HepG2 (cell line): ENCODE results near the gene MRPL50. TPM values are rescaled to one million over a fixed set of nuclear protein-coding genes. Genes with fewer than 3 reads are reported as not detected.

Experiments
- AKAP8 ChIP-seq: sonication (generic); formaldehyde crosslinking; IDR thresholded peaks from 2 replicates; pipeline ENCODE4 v1.5.1; 2020; ENCODE audit warnings: mild to moderate bottlenecking, missing genetic modification reagents
- CHD2 ChIP-seq: IDR thresholded peaks from 2 replicates; pipeline ENCODE4 v1.6.1; 2011; ENCODE audit warnings: low read depth, low read length, improper control_type of control experiment
- FOXK2 ChIP-seq: fragments of 450-650 bp; IDR thresholded peaks from 2 replicates; pipeline ENCODE4 v1.6.1; 2016
- HCFC1 ChIP-seq: fragments of 150-350 bp; IDR thresholded peaks from 2 replicates; pipeline ENCODE4 v1.6.1; 2014; ENCODE audit warnings: low read depth, low read length
- KDM5A ChIP-seq: fragments of 200-600 bp; sonication (generic); IDR thresholded peaks from 2 replicates; pipeline ENCODE4 v1.7.0; 2018; ENCODE audit warnings: antibody characterized with exemption, mild to moderate bottlenecking, low read length, borderline replicate concordance
- MIER3 ChIP-seq: IDR thresholded peaks from 2 replicates; pipeline ENCODE4 v1.6.1; 2016; ENCODE audit warnings: missing compliant biosample characterization, borderline replicate concordance
- RELA ChIP-seq: sonication (generic); formaldehyde crosslinking; IDR thresholded peaks from 2 replicates; pipeline ENCODE4 v1.4.0; 2020; ENCODE audit warnings: missing genetic modification reagents
- SIX4 ChIP-seq: sonication (generic); formaldehyde crosslinking; IDR thresholded peaks from 2 replicates; pipeline ENCODE4 v1.4.0; 2020; ENCODE audit warnings: missing genetic modification reagents
- SMYD3 ChIP-seq: sonication (generic); formaldehyde crosslinking; IDR thresholded peaks from 2 replicates; pipeline ENCODE4 v1.8.1; 2023; ENCODE audit warnings: mild to moderate bottlenecking, missing genetic modification reagents
- TBP ChIP-seq: sonication (generic); formaldehyde crosslinking; IDR thresholded peaks from 2 replicates; pipeline ENCODE4 v1.5.0; 2020; ENCODE audit warnings: missing genetic modification reagents
- TGIF2 ChIP-seq: IDR thresholded peaks from 2 replicates; pipeline ENCODE4 v1.6.1; 2016; ENCODE audit warnings: control low read depth, missing compliant biosample characterization
- ZNF672 ChIP-seq: sonication (generic); formaldehyde crosslinking; IDR thresholded peaks from 2 replicates; pipeline ENCODE4 v1.8.1; 2022; ENCODE audit warnings: missing genetic modification reagents
- ZNF724P ChIP-seq: sonication (generic); formaldehyde crosslinking; IDR thresholded peaks from 2 replicates; pipeline ENCODE4 v1.8.0; 2022; ENCODE audit warnings: missing genetic modification reagents, borderline replicate concordance
- polyA plus RNA-seq, 8 experiments: library from polyadenylated mRNA; depleted of rRNA in 3 of 8; stranded (reverse) in 7 of 8; unstranded in 1 of 8; fragments of >200 nt; fragmentation: Illumina TruSeq in 4 of 8; extraction: Trizol in 4 of 8; gene quantifications; 2 replicates each; pipeline versions ENCODE4 v1.2.1 to v1.2.3, GENCODE V29; 2011 to 2016; ENCODE audit warnings: low read depth in 4 of 8, missing spikeins in 1 of 8, mixed read lengths in 1 of 8; ENCODE audit not compliant: insufficient read depth in 1 of 8
- total RNA-seq, 5 experiments: library from RNA; depleted of rRNA; stranded (reverse); fragments of >200 nt; fragmentation: Illumina TruSeq; extraction: Trizol; gene quantifications; 2 replicates each; pipeline ENCODE4 v1.2.3, GENCODE V29; 2016; ENCODE audit warnings: low read depth in 1 of 5
- TF ChIP-seq, protein P1 (sequence below): sonication (generic); formaldehyde crosslinking; IDR thresholded peaks from 2 replicates; pipeline ENCODE4 v1.9.0; 2021; ENCODE audit warnings: missing genetic modification reagents, borderline replicate concordance
- TF ChIP-seq, protein P2 (sequence below): sonication (generic); formaldehyde crosslinking; IDR thresholded peaks from 2 replicates; pipeline ENCODE4 v1.4.0; 2020; ENCODE audit warnings: mild to moderate bottlenecking, missing genetic modification reagents, borderline replicate concordance
- TF ChIP-seq, protein P3 (sequence below): sonication (generic); formaldehyde crosslinking; IDR thresholded peaks from 2 replicates; pipeline ENCODE4 v1.4.0; 2020; ENCODE audit warnings: mild to moderate bottlenecking, missing genetic modification reagents

Gene MRPL50
- total and polyA plus RNA-seq, 2 of the 13 experiments (the other 11 are each of a cell fraction or from before 2014, with no cell fraction given): 37.1 to 70.0 TPM

DNA sequence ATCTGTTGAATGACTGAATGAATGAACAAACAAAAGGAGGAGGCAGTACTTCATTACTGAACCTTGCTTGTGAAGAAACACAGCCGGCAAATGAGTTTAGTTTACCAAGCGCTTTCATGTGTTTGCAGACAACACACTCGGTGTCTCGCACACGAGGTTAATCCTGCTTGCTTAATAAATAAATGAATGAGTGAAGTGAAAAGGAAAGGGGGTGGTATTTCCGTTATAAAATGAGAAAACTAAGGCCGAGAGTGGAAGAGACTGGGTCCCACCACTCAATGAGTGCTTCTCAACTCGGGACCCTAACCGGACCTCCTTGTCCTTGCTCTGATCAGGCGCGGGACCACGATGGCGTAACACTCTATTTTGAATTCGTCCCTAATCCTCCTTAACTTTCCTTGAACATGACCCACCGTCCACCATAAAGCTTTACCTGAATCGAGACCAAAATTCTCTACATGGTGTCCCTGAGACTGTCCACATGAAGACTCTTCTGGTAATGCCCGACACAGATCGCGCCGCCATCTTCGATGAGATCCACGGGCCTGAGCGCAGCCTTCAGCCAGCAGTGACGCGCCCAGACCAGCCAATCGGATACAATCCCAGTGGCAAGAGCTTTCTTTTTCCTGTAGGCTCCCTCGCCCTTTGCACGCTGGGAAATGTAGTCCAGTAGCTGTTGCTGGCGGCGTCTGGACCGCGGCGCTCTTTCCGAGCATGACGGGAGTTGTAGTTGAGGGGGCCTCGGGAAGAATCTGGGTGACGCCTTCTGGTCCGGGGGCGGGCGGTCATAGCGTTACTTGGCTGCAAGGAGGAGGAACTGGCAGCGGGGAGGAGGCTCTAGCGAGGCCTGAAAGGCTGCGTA lies at the start of gene MRPL50, which contains the start of gene ZNF189 (continued):
- TF ChIP-seq KDM5A (peak; percentile 68; the same call in 1 of the 2 replicates), SIX4 (CRISPR knock-in tag) (peak; percentile 73), AKAP8 (no peak), TGIF2 (peak; percentile 83), MIER3 (CRISPR knock-in tag) (peak; percentile 86; the same call in 1 of the 2 replicates), SMYD3 (CRISPR knock-in tag) (peak; percentile 92; the same call in 1 of the 2 replicates), HCFC1 (peak; percentile 100), TBP (CRISPR knock-in tag) (no peak), FOXK2 (peak; percentile 40), ZNF672 (CRISPR knock-in tag) (no peak), CHD2 (peak; percentile 70), RELA (CRISPR knock-in tag) (peak; percentile 37; the same call in 1 of the 2 replicates), ZNF724P (CRISPR knock-in tag) (no peak)
- TF ChIP-seq, protein P1, sequence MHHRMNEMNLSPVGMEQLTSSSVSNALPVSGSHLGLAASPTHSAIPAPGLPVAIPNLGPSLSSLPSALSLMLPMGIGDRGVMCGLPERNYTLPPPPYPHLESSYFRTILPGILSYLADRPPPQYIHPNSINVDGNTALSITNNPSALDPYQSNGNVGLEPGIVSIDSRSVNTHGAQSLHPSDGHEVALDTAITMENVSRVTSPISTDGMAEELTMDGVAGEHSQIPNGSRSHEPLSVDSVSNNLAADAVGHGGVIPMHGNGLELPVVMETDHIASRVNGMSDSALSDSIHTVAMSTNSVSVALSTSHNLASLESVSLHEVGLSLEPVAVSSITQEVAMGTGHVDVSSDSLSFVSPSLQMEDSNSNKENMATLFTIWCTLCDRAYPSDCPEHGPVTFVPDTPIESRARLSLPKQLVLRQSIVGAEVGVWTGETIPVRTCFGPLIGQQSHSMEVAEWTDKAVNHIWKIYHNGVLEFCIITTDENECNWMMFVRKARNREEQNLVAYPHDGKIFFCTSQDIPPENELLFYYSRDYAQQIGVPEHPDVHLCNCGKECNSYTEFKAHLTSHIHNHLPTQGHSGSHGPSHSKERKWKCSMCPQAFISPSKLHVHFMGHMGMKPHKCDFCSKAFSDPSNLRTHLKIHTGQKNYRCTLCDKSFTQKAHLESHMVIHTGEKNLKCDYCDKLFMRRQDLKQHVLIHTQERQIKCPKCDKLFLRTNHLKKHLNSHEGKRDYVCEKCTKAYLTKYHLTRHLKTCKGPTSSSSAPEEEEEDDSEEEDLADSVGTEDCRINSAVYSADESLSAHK (CRISPR knock-in tag): no peak
- TF ChIP-seq, protein P2, sequence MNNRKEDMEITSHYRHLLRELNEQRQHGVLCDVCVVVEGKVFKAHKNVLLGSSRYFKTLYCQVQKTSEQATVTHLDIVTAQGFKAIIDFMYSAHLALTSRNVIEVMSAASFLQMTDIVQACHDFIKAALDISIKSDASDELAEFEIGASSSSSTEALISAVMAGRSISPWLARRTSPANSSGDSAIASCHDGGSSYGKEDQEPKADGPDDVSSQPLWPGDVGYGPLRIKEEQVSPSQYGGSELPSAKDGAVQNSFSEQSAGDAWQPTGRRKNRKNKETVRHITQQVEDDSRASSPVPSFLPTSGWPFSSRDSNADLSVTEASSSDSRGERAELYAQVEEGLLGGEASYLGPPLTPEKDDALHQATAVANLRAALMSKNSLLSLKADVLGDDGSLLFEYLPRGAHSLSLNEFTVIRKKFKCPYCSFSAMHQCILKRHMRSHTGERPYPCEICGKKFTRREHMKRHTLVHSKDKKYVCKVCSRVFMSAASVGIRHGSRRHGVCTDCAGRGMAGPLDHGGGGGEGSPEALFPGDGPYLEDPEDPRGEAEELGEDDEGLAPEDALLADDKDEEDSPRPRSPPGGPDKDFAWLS (CRISPR knock-in tag): no peak; the same call in 1 of the 2 replicates
- TF ChIP-seq, protein P3, sequence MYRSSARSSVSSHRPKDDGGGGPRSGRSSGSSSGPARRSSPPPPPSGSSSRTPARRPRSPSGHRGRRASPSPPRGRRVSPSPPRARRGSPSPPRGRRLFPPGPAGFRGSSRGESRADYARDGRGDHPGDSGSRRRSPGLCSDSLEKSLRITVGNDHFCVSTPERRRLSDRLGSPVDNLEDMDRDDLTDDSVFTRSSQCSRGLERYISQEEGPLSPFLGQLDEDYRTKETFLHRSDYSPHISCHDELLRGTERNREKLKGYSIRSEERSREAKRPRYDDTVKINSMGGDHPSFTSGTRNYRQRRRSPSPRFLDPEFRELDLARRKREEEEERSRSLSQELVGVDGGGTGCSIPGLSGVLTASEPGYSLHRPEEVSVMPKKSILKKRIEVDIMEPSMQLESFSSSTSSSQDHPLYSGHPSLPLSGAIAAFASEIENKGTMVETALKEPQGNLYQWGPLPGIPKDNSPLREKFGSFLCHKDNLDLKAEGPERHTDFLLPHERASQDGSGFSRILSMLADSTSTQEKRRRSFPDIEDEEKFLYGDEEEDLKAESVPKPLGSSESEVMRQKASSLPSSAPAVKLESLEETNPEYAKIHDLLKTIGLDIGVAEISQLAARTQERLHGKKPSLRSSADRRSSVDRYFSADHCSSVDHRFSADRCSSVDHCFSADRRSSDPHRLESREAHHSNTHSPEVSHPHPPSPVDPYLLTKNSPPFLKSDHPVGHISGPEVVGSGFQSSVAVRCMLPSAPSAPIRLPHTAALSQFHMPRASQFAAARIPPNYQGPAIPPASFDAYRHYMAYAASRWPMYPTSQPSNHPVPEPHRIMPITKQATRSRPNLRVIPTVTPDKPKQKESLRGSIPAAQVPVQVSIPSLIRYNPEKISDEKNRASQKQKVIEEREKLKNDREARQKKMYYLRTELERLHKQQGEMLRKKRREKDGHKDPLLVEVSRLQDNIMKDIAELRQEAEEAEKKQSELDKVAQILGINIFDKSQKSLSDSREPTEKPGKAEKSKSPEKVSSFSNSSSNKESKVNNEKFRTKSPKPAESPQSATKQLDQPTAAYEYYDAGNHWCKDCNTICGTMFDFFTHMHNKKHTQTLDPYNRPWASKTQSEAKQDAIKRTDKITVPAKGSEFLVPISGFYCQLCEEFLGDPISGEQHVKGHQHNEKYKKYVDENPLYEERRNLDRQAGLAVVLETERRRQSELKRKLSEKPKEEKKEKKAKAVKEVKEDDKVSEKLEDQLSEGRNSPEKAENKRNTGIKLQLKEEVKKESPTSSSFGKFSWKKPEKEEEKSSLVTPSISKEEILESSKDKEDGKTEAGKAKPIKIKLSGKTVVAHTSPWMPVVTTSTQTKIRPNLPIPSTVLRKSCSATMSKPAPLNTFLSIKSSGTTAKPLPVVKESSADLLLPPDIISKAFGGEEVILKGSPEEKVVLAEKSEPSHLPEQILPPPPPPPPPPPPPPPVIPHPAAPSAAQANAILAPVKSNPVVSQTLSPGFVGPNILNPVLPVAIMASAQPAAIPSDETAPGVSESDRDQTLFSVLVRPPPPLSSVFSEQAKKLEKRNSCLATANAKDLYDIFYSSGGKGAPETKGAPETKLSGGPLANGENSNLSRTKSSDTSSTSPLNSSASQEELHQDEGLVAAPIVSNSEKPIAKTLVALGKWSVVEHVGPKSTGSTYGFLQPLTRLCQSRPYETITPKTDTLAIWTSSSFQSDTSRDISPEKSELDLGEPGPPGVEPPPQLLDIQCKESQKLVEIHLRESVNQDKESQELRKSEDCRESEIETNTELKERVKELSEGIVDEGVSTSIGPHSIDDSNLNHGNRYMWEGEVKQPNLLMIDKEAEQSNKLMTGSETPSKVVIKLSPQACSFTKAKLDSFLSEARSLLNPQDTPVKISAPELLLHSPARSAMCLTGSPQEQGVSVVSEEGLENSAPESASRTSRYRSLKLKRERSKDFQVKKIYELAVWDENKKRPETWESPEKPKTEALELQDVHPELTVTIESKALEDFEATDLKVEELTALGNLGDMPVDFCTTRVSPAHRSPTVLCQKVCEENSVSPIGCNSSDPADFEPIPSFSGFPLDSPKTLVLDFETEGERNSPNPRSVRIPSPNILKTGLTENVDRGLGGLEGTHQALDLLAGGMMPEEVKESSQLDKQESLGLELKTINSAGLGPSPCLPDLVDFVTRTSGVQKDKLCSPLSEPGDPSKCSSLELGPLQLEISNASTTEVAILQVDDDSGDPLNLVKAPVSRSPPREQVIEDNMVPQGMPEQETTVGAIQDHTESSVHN: peak; percentile 50; the same call in 1 of the 2 replicates
